Vagina (tissue), 2 donors: ENCODE data around the gene KMT2B. TPM values are rescaled to one million over a fixed set of nuclear protein-coding genes. Genes with fewer than 3 reads are reported as not detected.

Source experiments
- DNase-seq, 2 donors: peaks; one replicate each; pipeline ENCODE4 v3.0.0-alpha.2; 2017; ENCODE audit errors: extremely low spot score in 2 of 2
- H3K27ac ChIP-seq: fragments of 200-600 bp; sonication (generic); one replicate; pipeline ENCODE4 v1.5.1; 2019
- H3K27me3 ChIP-seq: fragments of 200-600 bp; sonication (generic); one replicate; pipeline ENCODE4 v1.5.1; 2019
- H3K36me3 ChIP-seq, 2 donors: fragments of 200-600 bp; sonication (generic); one replicate each; pipeline ENCODE4 v1.5.1; 2017 to 2019
- H3K4me1 ChIP-seq: fragments of 200-600 bp; sonication (generic); one replicate; pipeline ENCODE4 v1.5.1; 2019
- H3K4me3 ChIP-seq, 2 donors: fragments of 200-600 bp; sonication (generic); 1 replicate in 1 of 2; 2 replicates in 1 of 2; pipeline ENCODE4 v1.5.1; 2016 to 2019
- H3K9me3 ChIP-seq: fragments of 200-600 bp; sonication (generic); one replicate; pipeline ENCODE4 v1.5.1; 2019
- POLR2A ChIP-seq, 2 donors: fragments of 450-650 bp; IDR thresholded peaks; one replicate each; pipeline ENCODE4 v1.6.1; 2017; ENCODE audit warnings: antibody characterized with exemption in 2 of 2, mild to moderate bottlenecking in 2 of 2, moderate library complexity in 2 of 2
- POLR2AphosphoS5 ChIP-seq, 2 donors: sonication (generic); formaldehyde crosslinking; IDR thresholded peaks; one replicate each; pipeline ENCODE4 v1.9.0; 2017; ENCODE audit warnings: antibody characterized with exemption in 2 of 2, mild to moderate bottlenecking in 2 of 2, low read depth in 1 of 2; ENCODE audit not compliant: insufficient read depth in 1 of 2
- intact Hi-C: fragments of 100-400 bp; cut with DNase I; formaldehyde crosslinking; loops from one replicate; pipeline ENCODE4 v1.15.1; 2023
- total RNA-seq: library from RNA; depleted of rRNA; stranded (reverse); fragments of >200 nt; gene quantifications from one replicate; pipeline ENCODE4 v1.2.3, GENCODE V29; 2016
- TF ChIP-seq, protein P1 (sequence below), 3 experiments: fragments of 450-650 bp in 2 of 3; fragments of 200-600 bp in 1 of 3; sonication (generic) in 1 of 3; IDR thresholded peaks; one replicate each; pipeline ENCODE4 v1.5.1; 2017 to 2019; ENCODE audit warnings: antibody characterized with exemption in 3 of 3, mild to moderate bottlenecking in 2 of 3, moderate library complexity in 2 of 3

Gene KMT2B
- total RNA-seq, 1 donor from 2014 or later: 16.0 TPM

GRCh38 chr19:35692010-35692409 is 25.8 kb upstream of the KMT2B start:
- H3K27ac ChIP-seq: no peak overlapping the region
- no peaks in the 10 kb centered on the region for H3K4me1 ChIP-seq
- TF ChIP-seq, protein P1, sequence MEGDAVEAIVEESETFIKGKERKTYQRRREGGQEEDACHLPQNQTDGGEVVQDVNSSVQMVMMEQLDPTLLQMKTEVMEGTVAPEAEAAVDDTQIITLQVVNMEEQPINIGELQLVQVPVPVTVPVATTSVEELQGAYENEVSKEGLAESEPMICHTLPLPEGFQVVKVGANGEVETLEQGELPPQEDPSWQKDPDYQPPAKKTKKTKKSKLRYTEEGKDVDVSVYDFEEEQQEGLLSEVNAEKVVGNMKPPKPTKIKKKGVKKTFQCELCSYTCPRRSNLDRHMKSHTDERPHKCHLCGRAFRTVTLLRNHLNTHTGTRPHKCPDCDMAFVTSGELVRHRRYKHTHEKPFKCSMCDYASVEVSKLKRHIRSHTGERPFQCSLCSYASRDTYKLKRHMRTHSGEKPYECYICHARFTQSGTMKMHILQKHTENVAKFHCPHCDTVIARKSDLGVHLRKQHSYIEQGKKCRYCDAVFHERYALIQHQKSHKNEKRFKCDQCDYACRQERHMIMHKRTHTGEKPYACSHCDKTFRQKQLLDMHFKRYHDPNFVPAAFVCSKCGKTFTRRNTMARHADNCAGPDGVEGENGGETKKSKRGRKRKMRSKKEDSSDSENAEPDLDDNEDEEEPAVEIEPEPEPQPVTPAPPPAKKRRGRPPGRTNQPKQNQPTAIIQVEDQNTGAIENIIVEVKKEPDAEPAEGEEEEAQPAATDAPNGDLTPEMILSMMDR (IDR thresholded peaks at IDR 0.05): no peak
- no peak for TF ChIP-seq POLR2AphosphoS5 (IDR thresholded peaks at IDR 0.05; ENCODE audit: insufficient read depth in 1 of 2, low read depth in 1 of 2)
- no peak for TF ChIP-seq POLR2A (IDR thresholded peaks at IDR 0.05)
- no peaks in the 10 kb centered on the region for H3K9me3 ChIP-seq
- H3K36me3 ChIP-seq: no peaks in the 10 kb centered on the region
- H3K27me3 ChIP-seq: no peaks in the 10 kb centered on the region
- no peak for DNase-seq
- intact Hi-C loops: no loop called here
- no peak overlapping the region for H3K4me3 ChIP-seq

DNA sequence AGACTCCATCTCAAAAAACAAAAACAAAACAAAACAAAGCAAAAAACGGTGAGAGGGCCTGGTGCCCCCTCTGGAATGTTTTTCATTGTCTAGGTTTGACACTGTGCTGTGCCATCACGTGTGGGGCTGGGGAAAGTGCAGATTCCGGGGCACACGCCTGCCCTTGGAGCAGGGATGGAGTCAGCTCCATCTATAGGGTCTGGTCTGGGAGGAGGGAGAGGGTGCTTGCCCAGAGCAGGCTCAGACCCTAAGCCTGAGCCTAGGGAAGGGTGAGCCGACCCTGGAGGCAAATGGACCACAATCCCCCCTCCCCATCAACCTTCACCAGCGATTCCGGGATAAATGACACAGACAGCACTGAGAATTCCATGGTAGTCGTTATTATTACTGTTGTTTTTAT is 24.4 kb upstream of the KMT2B start:
- DNase-seq: no peak
- no peaks in the 10 kb centered on the region for H3K27me3 ChIP-seq
- H3K36me3 ChIP-seq: no peaks in the 10 kb centered on the region
- intact Hi-C loops: no loop called here
- no peaks in the 10 kb centered on the region for H3K4me1 ChIP-seq
- H3K4me3 ChIP-seq: no peak overlapping the region
- no peaks in the 10 kb centered on the region for H3K9me3 ChIP-seq
- no peak overlapping the region for H3K27ac ChIP-seq
- no peak for TF ChIP-seq POLR2A (IDR thresholded peaks at IDR 0.05)
- no peak for TF ChIP-seq POLR2AphosphoS5 (IDR thresholded peaks at IDR 0.05; ENCODE audit: insufficient read depth in 1 of 2, low read depth in 1 of 2)
- TF ChIP-seq, protein P1 (IDR thresholded peaks at IDR 0.05): no peak

GRCh38 chr19:35693835-35694599 is 23.8 kb upstream of the KMT2B start:
- Histone ChIP-seq H3K9me3 (no peaks in the 10 kb centered on the region), H3K36me3 (no peaks in the 10 kb centered on the region), H3K27ac (no peak overlapping the region), H3K4me3 (no peak overlapping the region), H3K4me1 (no peaks in the 10 kb centered on the region), H3K27me3 (no peaks in the 10 kb centered on the region)
- DNase-seq: no peak
- intact Hi-C loops: loop anchor here (2.0 kb wide), 1 partner anchor 45 kb away; no protein-coding TSS in a partner anchor
- TF ChIP-seq POLR2A (IDR thresholded peaks at IDR 0.05): no peak
- peak in 1 of 2 donors; percentile 49 for TF ChIP-seq POLR2AphosphoS5 (IDR thresholded peaks at IDR 0.05; ENCODE audit: insufficient read depth in 1 of 2, low read depth in 1 of 2)
- TF ChIP-seq, protein P1 (IDR thresholded peaks at IDR 0.05): peak; percentile 85 to 98 (median 92)

GRCh38 chr19:35695895-35696422 is 21.8 kb upstream of the KMT2B start:
- TF ChIP-seq POLR2A (IDR thresholded peaks at IDR 0.05): no peak
- no peak for TF ChIP-seq POLR2AphosphoS5 (IDR thresholded peaks at IDR 0.05; ENCODE audit: insufficient read depth in 1 of 2, low read depth in 1 of 2)
- TF ChIP-seq, protein P1 (IDR thresholded peaks at IDR 0.05): no peak
- H3K4me1 ChIP-seq: no peaks in the 10 kb centered on the region
- H3K36me3 ChIP-seq: no peaks in the 10 kb centered on the region
- no peak for DNase-seq
- no peaks in the 10 kb centered on the region for H3K27me3 ChIP-seq
- H3K27ac ChIP-seq: no peak overlapping the region
- no peak overlapping the region for H3K4me3 ChIP-seq
- intact Hi-C loops: loop anchor here (2.0 kb wide), 1 partner anchor 43 kb away; no protein-coding TSS in a partner anchor
- no peaks in the 10 kb centered on the region for H3K9me3 ChIP-seq

DNA sequence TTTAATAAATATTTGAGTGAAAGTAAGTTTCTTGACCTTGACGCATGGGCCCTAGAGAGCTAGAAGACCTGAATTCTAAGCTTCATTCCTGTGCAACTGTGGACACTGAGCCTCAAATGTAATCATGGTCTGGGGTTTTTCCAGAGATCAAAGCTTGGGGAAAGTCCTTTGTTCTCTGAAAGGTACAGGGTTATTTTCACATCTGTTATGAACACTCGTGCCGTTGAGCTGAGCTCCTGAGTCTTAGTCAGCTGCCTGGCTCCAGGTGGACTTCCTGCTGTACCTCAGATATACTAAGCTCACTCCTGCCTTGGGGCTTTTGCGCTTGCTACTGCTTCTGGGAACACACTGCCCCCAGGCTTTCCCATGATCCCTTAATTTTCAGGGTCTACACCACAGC is 21.0 kb upstream of the KMT2B start:
- no peak for DNase-seq
- Histone ChIP-seq H3K27ac (no peak overlapping the region), H3K4me3 (no peak overlapping the region), H3K36me3 (no peaks in the 10 kb centered on the region), H3K4me1 (no peaks in the 10 kb centered on the region), H3K9me3 (no peaks in the 10 kb centered on the region), H3K27me3 (no peaks in the 10 kb centered on the region)
- TF ChIP-seq POLR2A (IDR thresholded peaks at IDR 0.05) (no peak), POLR2AphosphoS5 (IDR thresholded peaks at IDR 0.05; ENCODE audit: insufficient read depth in 1 of 2, low read depth in 1 of 2) (no peak)
- TF ChIP-seq, protein P1 (IDR thresholded peaks at IDR 0.05): no peak
- intact Hi-C loops: no loop called here
